Measurements from ENCODE around the gene SPTSSA. TPM values are rescaled to one million over a fixed set of nuclear protein-coding genes. Genes with fewer than 3 reads are reported as not detected.

Gene SPTSSA
- total and polyA plus RNA-seq, 2 donors (not counting 1 experiment from before 2014, with no cell fraction given) = 3.8 to 6.9 TPM

DNA sequence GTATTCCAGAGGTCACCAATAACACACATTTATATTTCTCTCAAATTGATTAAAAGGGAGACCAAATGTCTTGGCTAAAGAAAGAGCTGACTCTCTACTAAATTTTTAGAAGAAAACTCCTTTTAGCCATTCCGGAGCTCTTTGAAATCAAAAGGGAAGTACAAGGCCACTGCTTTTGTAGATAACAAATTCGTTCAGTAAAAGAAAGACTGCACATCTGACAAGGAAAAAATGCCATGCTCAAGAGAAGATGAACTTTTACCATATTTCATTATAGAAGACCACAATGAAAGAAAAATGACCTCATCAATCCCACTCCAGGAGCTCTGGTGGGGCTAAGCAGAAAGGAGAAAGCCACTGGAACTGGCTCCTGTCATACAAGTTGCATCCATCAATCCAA lies 57.6 kb downstream of the SPTSSA start:
- 0% methylated on average over 1 of the region's 2 CpGs for WGBS (ENCODE audit: insufficient coverage)
- no peaks in the 10 kb centered on the region for H3K4me1 Mint-ChIP-seq
- no peak overlapping the region for H3K27ac Mint-ChIP-seq
- Histone ChIP-seq H3K27ac (ENCODE audit: low read length in 2 of 2) (no peak overlapping the region), H4K20me1 (ENCODE audit: control insufficient read depth, insufficient read depth, low read length, poor library complexity, severe bottlenecking) (no peaks in the 10 kb centered on the region), H3K9me3 (ENCODE audit: control extremely low read depth in 1 of 3, control insufficient read depth in 2 of 3, insufficient read depth in 1 of 3, low read length in 2 of 3) (peaks cover 0 to 1% (median 0%) of the 10 kb centered on the region in 3 donors), H3K4me1 (ENCODE audit: control insufficient read depth in 2 of 2, insufficient read depth in 2 of 2, low read length in 2 of 2) (no peaks in the 10 kb centered on the region), H3K79me2 (ENCODE audit: control insufficient read depth, insufficient read depth, low read length) (no peaks in the 10 kb centered on the region), H3K9ac (ENCODE audit: low read length) (no peak overlapping the region), H3K4me2 (replicated peaks; ENCODE audit: low read depth, low read length, poor library complexity, severe bottlenecking) (no peak overlapping the region), H3K27me3 (replicated peaks in 1 of 4; ENCODE audit: control extremely low read depth in 1 of 4, control insufficient read depth in 3 of 4, insufficient read depth in 4 of 4, low read length in 3 of 4) (no peaks in the 10 kb centered on the region), H3K36me3 (replicated peaks in 1 of 2; ENCODE audit: control extremely low read depth in 1 of 2, control insufficient read depth in 1 of 2, extremely low read depth in 1 of 2, insufficient read depth in 2 of 2, low read length in 1 of 2) (no peaks in the 10 kb centered on the region), H3K4me3 (ENCODE audit: control extremely low read depth in 1 of 5, extremely low read depth in 1 of 5, insufficient read depth in 1 of 5, low read depth in 2 of 5, low read length in 4 of 5) (no peak overlapping the region), H2AFZ (ENCODE audit: insufficient read depth, low read depth, low read length, poor library complexity, severe bottlenecking) (no peak overlapping the region)
- peaks cover 14% of the 10 kb centered on the region for H3K27me3 Mint-ChIP-seq
- intact Hi-C loops (cut with micrococcal nuclease) = no loop called here
- H3K4me3 Mint-ChIP-seq = no peak overlapping the region
- TF ChIP-seq EZH2 (IDR thresholded peaks at IDR 0.05; ENCODE audit: borderline replicate concordance, insufficient read depth, low read depth, low read length, poor library complexity, severe bottlenecking) = no peak
- TF ChIP-seq, protein P1, sequence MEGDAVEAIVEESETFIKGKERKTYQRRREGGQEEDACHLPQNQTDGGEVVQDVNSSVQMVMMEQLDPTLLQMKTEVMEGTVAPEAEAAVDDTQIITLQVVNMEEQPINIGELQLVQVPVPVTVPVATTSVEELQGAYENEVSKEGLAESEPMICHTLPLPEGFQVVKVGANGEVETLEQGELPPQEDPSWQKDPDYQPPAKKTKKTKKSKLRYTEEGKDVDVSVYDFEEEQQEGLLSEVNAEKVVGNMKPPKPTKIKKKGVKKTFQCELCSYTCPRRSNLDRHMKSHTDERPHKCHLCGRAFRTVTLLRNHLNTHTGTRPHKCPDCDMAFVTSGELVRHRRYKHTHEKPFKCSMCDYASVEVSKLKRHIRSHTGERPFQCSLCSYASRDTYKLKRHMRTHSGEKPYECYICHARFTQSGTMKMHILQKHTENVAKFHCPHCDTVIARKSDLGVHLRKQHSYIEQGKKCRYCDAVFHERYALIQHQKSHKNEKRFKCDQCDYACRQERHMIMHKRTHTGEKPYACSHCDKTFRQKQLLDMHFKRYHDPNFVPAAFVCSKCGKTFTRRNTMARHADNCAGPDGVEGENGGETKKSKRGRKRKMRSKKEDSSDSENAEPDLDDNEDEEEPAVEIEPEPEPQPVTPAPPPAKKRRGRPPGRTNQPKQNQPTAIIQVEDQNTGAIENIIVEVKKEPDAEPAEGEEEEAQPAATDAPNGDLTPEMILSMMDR (IDR thresholded peaks at IDR 0.05) = no peak
- no peaks in the 10 kb centered on the region for H3K9me3 Mint-ChIP-seq (ENCODE audit: insufficient read depth)
- DNase-seq = no peak
- ChIA-PET CTCF (no interaction called here), POLR2A (no interaction called here)
- no peak for ATAC-seq (ENCODE audit: low read depth)

GRCh38 chr14:34403646-34404045 lies 58.4 kb downstream of the SPTSSA start:
- no peaks in the 10 kb centered on the region for H3K9me3 ChIP-seq (ENCODE audit: control extremely low read depth in 1 of 3, control insufficient read depth in 2 of 3, insufficient read depth in 1 of 3, low read length in 2 of 3)
- H3K36me3 ChIP-seq (replicated peaks in 1 of 2; ENCODE audit: control extremely low read depth in 1 of 2, control insufficient read depth in 1 of 2, extremely low read depth in 1 of 2, insufficient read depth in 2 of 2, low read length in 1 of 2) = no peaks in the 10 kb centered on the region
- Mint-ChIP-seq H3K4me3 (no peak overlapping the region), H3K27me3 (peaks cover 14% of the 10 kb centered on the region), H3K4me1 (no peaks in the 10 kb centered on the region), H3K9me3 (ENCODE audit: insufficient read depth) (no peaks in the 10 kb centered on the region), H3K27ac (no peak overlapping the region)
- intact Hi-C loops (cut with micrococcal nuclease) = no loop called here
- WGBS (ENCODE audit: insufficient coverage) = no CpG with 5 or more reads among the region's 5 CpGs
- no peaks in the 10 kb centered on the region for H3K79me2 ChIP-seq (ENCODE audit: control insufficient read depth, insufficient read depth, low read length)
- no peak overlapping the region for H3K4me2 ChIP-seq (replicated peaks; ENCODE audit: low read depth, low read length, poor library complexity, severe bottlenecking)
- H3K4me3 ChIP-seq (ENCODE audit: control extremely low read depth in 1 of 5, extremely low read depth in 1 of 5, insufficient read depth in 1 of 5, low read depth in 2 of 5, low read length in 4 of 5) = no peak overlapping the region
- H4K20me1 ChIP-seq (ENCODE audit: control insufficient read depth, insufficient read depth, low read length, poor library complexity, severe bottlenecking) = no peaks in the 10 kb centered on the region
- DNase-seq (no peak), ATAC-seq (ENCODE audit: low read depth) (no peak)
- TF ChIP-seq EZH2 (IDR thresholded peaks at IDR 0.05; ENCODE audit: borderline replicate concordance, insufficient read depth, low read depth, low read length, poor library complexity, severe bottlenecking) = no peak
- TF ChIP-seq, protein P1 (IDR thresholded peaks at IDR 0.05) = no peak
- H2AFZ ChIP-seq (ENCODE audit: insufficient read depth, low read depth, low read length, poor library complexity, severe bottlenecking) = no peak overlapping the region
- H3K4me1 ChIP-seq (ENCODE audit: control insufficient read depth in 2 of 2, insufficient read depth in 2 of 2, low read length in 2 of 2) = no peaks in the 10 kb centered on the region
- H3K27ac ChIP-seq (ENCODE audit: low read length in 2 of 2) = no peak overlapping the region
- H3K9ac ChIP-seq (ENCODE audit: low read length) = no peak overlapping the region
- ChIA-PET CTCF (no interaction called here), POLR2A (no interaction called here)
- H3K27me3 ChIP-seq (replicated peaks in 1 of 4; ENCODE audit: control extremely low read depth in 1 of 4, control insufficient read depth in 3 of 4, insufficient read depth in 4 of 4, low read length in 3 of 4) = no peaks in the 10 kb centered on the region

Data from B cell (primary cell).